Endothelial cell of umbilical vein (primary cell): ENCODE data around the gene KCNAB2. TPM values are rescaled to one million over a fixed set of nuclear protein-coding genes. Genes with fewer than 3 reads are reported as not detected.

Source experiments
- BruUV-seq: library from RNA; stranded (reverse); fragments of 400-500 nt; replicated peaks from 2 replicates; lab custom pipeline; 2021; lab: Mats Ljungman, UMichigan
- CTCF ChIA-PET: fragments of 300-600, 350-600 bp; sonication (Branson Sonifier 250); formaldehyde crosslinking; loops from one replicate; lab custom pipeline; 2021; ENCODE audit warnings: antibody characterized with exemption, inconsistent platforms; lab: Charles Lee
- POLR2A ChIA-PET: fragments of 300-600, 350-600 bp; sonication (Branson Sonifier 250); formaldehyde crosslinking; loops from one replicate; lab custom pipeline; 2021; ENCODE audit warnings: antibody characterized with exemption, inconsistent platforms; lab: Charles Lee
- DNase-seq: peaks from one replicate; pipeline ENCODE4 v3.0.0-alpha.2; 2011; ENCODE audit warnings: low read depth, low spot score
- FAIRE-seq: peaks from 2 replicates; lab custom pipeline; 2011; peaks lifted over from hg19 to GRCh38; lab: Jason Lieb, UNC
- H2AFZ ChIP-seq: 2 replicates; pipeline ENCODE4 v1.6.0; 2012; ENCODE audit warnings: low read depth, low read length, control low read depth, inconsistent platforms
- H3K27ac ChIP-seq: 2 replicates; pipeline ENCODE4 v1.5.1; 2011; ENCODE audit warnings: low read depth, mild to moderate bottlenecking, control low read depth, low read length, moderate library complexity; ENCODE audit not compliant: insufficient read depth
- H3K27me3 ChIP-seq, 2 experiments: 2 replicates each; pipeline versions ENCODE4 v1.6.0 to v1.6.1; 2011; ENCODE audit warnings: low read length in 2 of 2, mixed read lengths in 1 of 2; ENCODE audit not compliant: control insufficient read depth in 2 of 2, insufficient read depth in 2 of 2
- H3K36me3 ChIP-seq, 2 experiments: 2 replicates in 1 of 2; 3 replicates in 1 of 2; pipeline ENCODE4 v1.5.1; 2011; ENCODE audit warnings: low read length in 2 of 2, mild to moderate bottlenecking in 1 of 2, moderate library complexity in 1 of 2; ENCODE audit not compliant: control insufficient read depth in 2 of 2, insufficient read depth in 2 of 2; ENCODE audit errors: extremely low read depth in 1 of 2
- H3K4me1 ChIP-seq: 3 replicates; pipeline ENCODE4 v1.5.1; 2011; ENCODE audit warnings: mild to moderate bottlenecking, low read length; ENCODE audit not compliant: control insufficient read depth, insufficient read depth; ENCODE audit errors: extremely low read depth
- H3K4me2 ChIP-seq: 2 replicates; pipeline ENCODE4 v1.6.1; 2011; ENCODE audit warnings: low read length, control low read depth, mixed read lengths; ENCODE audit not compliant: insufficient read depth
- H3K4me3 ChIP-seq, 3 experiments: fragments of 200-600 bp in 1 of 3; sonication (generic), shearing (Covaris generic) in 1 of 3; replicated peaks in 1 of 3; 2 replicates each; pipeline ENCODE4 v1.5.1; 2011 to 2016; ENCODE audit warnings: control low read depth in 3 of 3, low read length in 3 of 3, mild to moderate bottlenecking in 2 of 3, inconsistent platforms in 1 of 3, low read depth in 1 of 3, moderate library complexity in 1 of 3; ENCODE audit not compliant: insufficient read depth in 1 of 3
- H3K79me2 ChIP-seq: 2 replicates; pipeline ENCODE4 v1.6.0; 2012; ENCODE audit warnings: low read length, inconsistent platforms; ENCODE audit not compliant: control insufficient read depth, insufficient read depth
- H3K9ac ChIP-seq: replicated peaks from 2 replicates; pipeline ENCODE3; 2011; ENCODE audit warnings: low read length, control low read depth; ENCODE audit not compliant: insufficient read depth; ENCODE audit errors: extremely low read depth
- H3K9me1 ChIP-seq: replicated peaks from 3 replicates; pipeline ENCODE4 v1.6.0; 2011; ENCODE audit warnings: mild to moderate bottlenecking, low read length; ENCODE audit not compliant: control insufficient read depth, insufficient read depth; ENCODE audit errors: extremely low read depth
- H3K9me3 ChIP-seq: replicated peaks from 2 replicates; pipeline ENCODE4 v1.5.1; 2012; ENCODE audit warnings: low read length, inconsistent platforms; ENCODE audit not compliant: control insufficient read depth, insufficient read depth
- H4K20me1 ChIP-seq: replicated peaks from 2 replicates; pipeline ENCODE3; 2011; ENCODE audit warnings: mild to moderate bottlenecking, low read length; ENCODE audit not compliant: control insufficient read depth, insufficient read depth; ENCODE audit errors: extremely low read depth
- CTCF ChIP-seq, 2 donors: IDR thresholded peaks; 1 replicate in 1 of 2; 2 replicates in 1 of 2; pipeline ENCODE4 v1.5.1; 2011; ENCODE audit warnings: low read length in 2 of 2, mild to moderate bottlenecking in 2 of 2, moderate library complexity in 2 of 2, control low read depth in 1 of 2, inconsistent platforms in 1 of 2, low read depth in 1 of 2; ENCODE audit not compliant: insufficient read depth in 1 of 2; ENCODE audit errors: extremely low read depth in 1 of 2
- EZH2 ChIP-seq: IDR thresholded peaks from 2 replicates; pipeline ENCODE4 v1.6.1; 2012; ENCODE audit warnings: borderline replicate concordance, low read depth, mild to moderate bottlenecking, moderate library complexity, low read length, inconsistent platforms; ENCODE audit not compliant: severe bottlenecking
- FOS ChIP-seq: IDR thresholded peaks from 2 replicates; pipeline ENCODE4 v1.6.1; 2011; ENCODE audit warnings: mild to moderate bottlenecking, low read length, moderate library complexity, borderline replicate concordance; ENCODE audit not compliant: insufficient read depth
- GATA2 ChIP-seq: IDR thresholded peaks from 2 replicates; pipeline ENCODE4 v1.7.0; 2011; ENCODE audit warnings: low read depth, mild to moderate bottlenecking, moderate library complexity, mixed read lengths, low read length; ENCODE audit not compliant: insufficient read length, insufficient read depth
- JUN ChIP-seq: IDR thresholded peaks from 2 replicates; pipeline ENCODE4 v1.6.1; 2011; ENCODE audit warnings: borderline replicate concordance, low read depth; ENCODE audit not compliant: insufficient read length, insufficient read depth
- MYC ChIP-seq: IDR thresholded peaks from one replicate; pipeline ENCODE4 v1.6.1; 2011; ENCODE audit warnings: mild to moderate bottlenecking, low read depth, low read length
- POLR2A ChIP-seq: IDR thresholded peaks from 2 replicates; pipeline ENCODE4 v1.6.1; 2012; ENCODE audit warnings: low read depth, mild to moderate bottlenecking, control low read depth, low read length
- POLR2AphosphoS5 ChIP-seq: IDR thresholded peaks from 2 replicates; pipeline ENCODE4 v1.6.1; 2012; ENCODE audit warnings: low read depth, mild to moderate bottlenecking, control low read depth, low read length, moderate library complexity; ENCODE audit not compliant: insufficient read depth
- dilution Hi-C: fragments of 300-500 bp; cut with MboI; formaldehyde crosslinking; loops from one replicate; pipeline ENCODE4 v1.15.0; 2019; ENCODE audit warnings: low sequenced_read_pairs; ENCODE audit not compliant: extremely low pct_ligation_motif_present
- intact Hi-C: fragments of 100-400 bp; cut with micrococcal nuclease; formaldehyde crosslinking; loops from one replicate; pipeline ENCODE4 v1.10.0; 2022
- polyA plus RNA-seq, 4 experiments: library from polyadenylated mRNA; depleted of rRNA in 3 of 4; stranded (reverse) in 3 of 4; unstranded in 1 of 4; fragments of >200 nt; gene quantifications; 2 replicates each; pipeline versions ENCODE4 v1.2.1 to v1.2.3, GENCODE V29; 2011 to 2012; ENCODE audit warnings: missing spikeins in 1 of 4
- total RNA-seq: library from RNA; stranded (reverse); gene quantifications from 2 replicates; pipeline ENCODE4 v1.2.3, GENCODE V29; 2021
- TF ChIP-seq, protein P1 (sequence below): IDR thresholded peaks from 2 replicates; pipeline ENCODE4 v1.6.1; 2011; ENCODE audit not compliant: insufficient read depth, insufficient read length

Gene KCNAB2
- total and polyA plus RNA-seq, 2 donors (not counting 3 experiments of a cell fraction or from before 2014, with no cell fraction given) = 2.4 to 3.8 TPM

DNA sequence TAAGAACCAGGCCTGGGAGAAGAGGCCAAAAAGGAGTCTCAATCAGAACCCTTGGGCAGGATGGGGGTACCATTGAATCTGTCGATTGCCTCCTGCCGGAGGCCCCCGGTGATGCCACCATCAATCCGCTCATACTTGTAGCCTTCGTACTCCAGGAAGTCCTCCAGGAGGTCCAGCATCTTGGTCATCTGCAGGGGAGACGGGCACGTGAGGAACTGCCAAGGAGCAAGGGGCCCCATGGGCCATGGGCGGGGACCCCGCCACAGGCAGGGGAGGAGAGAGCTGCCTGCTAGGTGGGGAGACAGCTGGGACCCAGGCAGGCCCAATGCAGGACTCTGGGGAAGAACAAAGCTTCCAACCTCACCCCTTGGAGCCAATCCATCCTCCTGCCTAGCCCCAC is 85.9 kb downstream of the KCNAB2 start:
- Histone ChIP-seq H3K9ac (no peak overlapping the region), H3K27ac (no peak overlapping the region), H3K9me3 (no peaks in the 10 kb centered on the region), H3K4me2 (no peak overlapping the region), H3K27me3 (no peaks in the 10 kb centered on the region), H3K4me3 (no peak overlapping the region), H2AFZ (no peak overlapping the region), H3K9me1 (no peaks in the 10 kb centered on the region), H3K36me3 (no peaks in the 10 kb centered on the region), H3K79me2 (no peaks in the 10 kb centered on the region), H4K20me1 (no peaks in the 10 kb centered on the region), H3K4me1 (no peaks in the 10 kb centered on the region)
- no peak for DNase-seq
- dilution Hi-C loops (no loop called here), intact Hi-C loops (no loop called here)
- ChIA-PET CTCF (interaction anchor here (1.0 kb wide), 1 partner anchor 23 kb away, joined by 3 read pairs; no protein-coding TSS in a partner anchor), POLR2A (no interaction called here)
- no TSS peak for BruUV-seq
- TF ChIP-seq GATA2 (no peak), POLR2A (no peak), MYC (no peak), JUN (no peak), EZH2 (no peak), FOS (no peak)
- no peak for FAIRE-seq

GRCh38 chr1:6133146-6133895 is 87.6 kb downstream of the KCNAB2 start:
- Histone ChIP-seq H3K4me1 (no peaks in the 10 kb centered on the region), H3K4me3 (no peak overlapping the region), H3K79me2 (no peaks in the 10 kb centered on the region), H3K9me1 (no peaks in the 10 kb centered on the region), H4K20me1 (no peaks in the 10 kb centered on the region), H3K9me3 (no peaks in the 10 kb centered on the region), H3K4me2 (no peak overlapping the region), H3K27ac (no peak overlapping the region), H3K9ac (no peak overlapping the region), H2AFZ (no peak overlapping the region), H3K36me3 (no peaks in the 10 kb centered on the region), H3K27me3 (no peaks in the 10 kb centered on the region)
- POLR2A ChIA-PET = no interaction called here
- BruUV-seq = no TSS peak
- DNase-seq (no peak), FAIRE-seq (no peak)
- TF ChIP-seq GATA2 (no peak), POLR2A (no peak), JUN (no peak), EZH2 (no peak), CTCF (IDR thresholded peaks at IDR 0.05; ENCODE audit: extremely low read depth in 1 of 2, insufficient read depth in 1 of 2, low read depth in 1 of 2, low read length in 2 of 2) (no peak), FOS (no peak), POLR2AphosphoS5 (no peak), MYC (no peak)
- TF ChIP-seq, protein P1, sequence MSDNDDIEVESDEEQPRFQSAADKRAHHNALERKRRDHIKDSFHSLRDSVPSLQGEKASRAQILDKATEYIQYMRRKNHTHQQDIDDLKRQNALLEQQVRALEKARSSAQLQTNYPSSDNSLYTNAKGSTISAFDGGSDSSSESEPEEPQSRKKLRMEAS = no peak
- dilution Hi-C loops (no loop called here), intact Hi-C loops (no loop called here)
- CTCF ChIA-PET = no interaction called here
